ENCODE results near the gene PRSS36.

The PRSS36 gene

GRCh38 chr16:31127182-31127581 lies 22.7 kb downstream of the PRSS36 start:
- Histone ChIP-seq H3K9me2 (ENCODE audit: low read depth, low read length) (no peaks in the 10 kb centered on the region), H3K9me3 (ENCODE audit: low read length) (no peaks in the 10 kb centered on the region), H3K4me1 (ENCODE audit: insufficient read depth, low read length, severe bottlenecking) (no peaks in the 10 kb centered on the region), H3F3A (ENCODE audit: insufficient read depth, low read length) (no peaks in the 10 kb centered on the region), H4K20me1 (ENCODE audit: insufficient read depth, low read length) (no peaks in the 10 kb centered on the region), H3K27ac (ENCODE audit: low read depth, low read length, poor library complexity, severe bottlenecking) (no peak overlapping the region), H3K4me2 (ENCODE audit: low read length) (no peak overlapping the region), H2AFZ (ENCODE audit: low read length) (no peak overlapping the region), H3K27me3 (ENCODE audit: insufficient read depth, low read length) (no peaks in the 10 kb centered on the region), H3K79me2 (ENCODE audit: insufficient read depth, low read length) (no peaks in the 10 kb centered on the region), H3K36me3 (ENCODE audit: insufficient read depth, low read length) (peaks cover 45% of the 10 kb centered on the region), H3K4me3 (ENCODE audit: low read depth, low read length, poor library complexity, severe bottlenecking) (no peak overlapping the region), H3K9ac (ENCODE audit: low read length) (no peak overlapping the region)
- TF ChIP-seq EZH2 (IDR thresholded peaks at IDR 0.05; ENCODE audit: borderline replicate concordance, low read length) = no peak
- TF ChIP-seq CTCF (IDR thresholded peaks at IDR 0.05; ENCODE audit: low read length) = no peak

GRCh38 chr16:31125844-31126243 lies 24.0 kb downstream of the PRSS36 start:
- Histone ChIP-seq H4K20me1 (ENCODE audit: insufficient read depth, low read length) (no peaks in the 10 kb centered on the region), H3K27ac (ENCODE audit: low read depth, low read length, poor library complexity, severe bottlenecking) (no peak overlapping the region), H3K36me3 (ENCODE audit: insufficient read depth, low read length) (peaks cover 56% of the 10 kb centered on the region), H3K4me3 (ENCODE audit: low read depth, low read length, poor library complexity, severe bottlenecking) (no peak overlapping the region), H3K9ac (ENCODE audit: low read length) (no peak overlapping the region), H3F3A (ENCODE audit: insufficient read depth, low read length) (no peaks in the 10 kb centered on the region), H3K4me2 (ENCODE audit: low read length) (no peak overlapping the region), H2AFZ (ENCODE audit: low read length) (no peak overlapping the region), H3K9me2 (ENCODE audit: low read depth, low read length) (no peaks in the 10 kb centered on the region), H3K4me1 (ENCODE audit: insufficient read depth, low read length, severe bottlenecking) (no peaks in the 10 kb centered on the region), H3K79me2 (ENCODE audit: insufficient read depth, low read length) (no peaks in the 10 kb centered on the region), H3K9me3 (ENCODE audit: low read length) (no peaks in the 10 kb centered on the region), H3K27me3 (ENCODE audit: insufficient read depth, low read length) (no peaks in the 10 kb centered on the region)
- TF ChIP-seq CTCF (IDR thresholded peaks at IDR 0.05; ENCODE audit: low read length) = no peak
- TF ChIP-seq EZH2 (IDR thresholded peaks at IDR 0.05; ENCODE audit: borderline replicate concordance, low read length) = no peak

GRCh38 chr16:31120129-31120528 lies 29.7 kb downstream of the PRSS36 start:
- Histone ChIP-seq H2AFZ (ENCODE audit: low read length) (no peak overlapping the region), H3K79me2 (ENCODE audit: insufficient read depth, low read length) (peaks cover 7% of the 10 kb centered on the region; the same call in 1 of the 2 replicates), H3K9me3 (ENCODE audit: low read length) (no peaks in the 10 kb centered on the region), H3K4me2 (ENCODE audit: low read length) (no peak overlapping the region), H4K20me1 (ENCODE audit: insufficient read depth, low read length) (no peaks in the 10 kb centered on the region), H3K4me3 (ENCODE audit: low read depth, low read length, poor library complexity, severe bottlenecking) (no peak overlapping the region), H3K27me3 (ENCODE audit: insufficient read depth, low read length) (no peaks in the 10 kb centered on the region), H3K36me3 (ENCODE audit: insufficient read depth, low read length) (peaks cover 53% of the 10 kb centered on the region), H3K9me2 (ENCODE audit: low read depth, low read length) (no peaks in the 10 kb centered on the region), H3K4me1 (ENCODE audit: insufficient read depth, low read length, severe bottlenecking) (peaks cover 16% of the 10 kb centered on the region), H3F3A (ENCODE audit: insufficient read depth, low read length) (no peaks in the 10 kb centered on the region), H3K27ac (ENCODE audit: low read depth, low read length, poor library complexity, severe bottlenecking) (no peak overlapping the region), H3K9ac (ENCODE audit: low read length) (no peak overlapping the region)
- no peak for TF ChIP-seq EZH2 (IDR thresholded peaks at IDR 0.05; ENCODE audit: borderline replicate concordance, low read length)
- no peak for TF ChIP-seq CTCF (IDR thresholded peaks at IDR 0.05; ENCODE audit: low read length)

All from OCI-LY1 (cell line).